GF-D8 (cell line): ENCODE measurements around the gene CASTOR2.
"Not testable (repeated sequence)": the region's sequence is repeated elsewhere in the genome, so short reads cannot be mapped to it uniquely, and the experiment has no call there.

ENCODE experiments used
- DNase-seq: peaks from one replicate; lab custom pipeline; 2025; lab: John Stamatoyannopoulos, UW

CASTOR2 gene

GRCh38 chr7:74994869-74995543, 30.5 kb downstream of the CASTOR2 start:
- not testable (repeated sequence) for DNase-seq

DNA sequence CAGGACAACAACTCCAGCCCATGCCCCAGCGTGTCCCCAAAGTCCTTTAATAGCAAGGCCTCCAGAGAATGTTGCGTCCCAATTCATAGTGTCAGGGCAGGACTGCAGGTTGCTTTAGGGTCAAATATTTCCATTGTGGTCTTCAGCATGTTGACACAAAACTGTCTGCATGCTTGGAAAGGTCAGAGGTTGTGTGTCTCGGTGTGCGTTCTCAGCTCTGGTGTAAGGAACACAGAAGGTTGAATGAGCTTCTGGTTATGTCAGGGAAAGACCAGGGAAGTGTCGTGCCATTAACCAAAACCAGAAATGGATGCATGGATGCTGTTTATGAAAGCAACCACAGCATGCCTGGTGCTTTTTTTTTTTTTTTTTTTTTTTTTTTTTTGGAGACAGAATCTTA, 31.9 kb downstream of the CASTOR2 start:
- not testable (repeated sequence) for DNase-seq

DNA sequence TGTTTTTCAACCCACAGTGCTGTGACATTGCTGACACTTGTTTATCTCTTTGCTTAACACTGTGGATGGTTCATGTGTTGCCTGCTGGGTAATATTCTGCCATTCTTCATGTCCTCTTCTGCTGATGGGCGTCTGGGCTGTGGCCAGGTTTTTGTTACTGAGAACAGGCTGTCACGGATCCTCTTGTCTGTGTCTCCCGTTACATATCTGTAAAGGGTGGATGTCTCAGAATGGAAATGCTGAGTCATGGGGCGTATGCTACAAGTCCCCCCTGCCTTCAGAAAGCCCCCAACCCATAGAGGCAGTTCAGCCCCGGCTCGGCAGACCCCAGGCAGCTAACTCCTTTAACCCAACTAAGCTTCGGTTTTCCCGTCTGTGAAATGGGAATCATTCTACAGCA, 33.3 kb downstream of the CASTOR2 start:
- not testable (repeated sequence) for DNase-seq

DNA sequence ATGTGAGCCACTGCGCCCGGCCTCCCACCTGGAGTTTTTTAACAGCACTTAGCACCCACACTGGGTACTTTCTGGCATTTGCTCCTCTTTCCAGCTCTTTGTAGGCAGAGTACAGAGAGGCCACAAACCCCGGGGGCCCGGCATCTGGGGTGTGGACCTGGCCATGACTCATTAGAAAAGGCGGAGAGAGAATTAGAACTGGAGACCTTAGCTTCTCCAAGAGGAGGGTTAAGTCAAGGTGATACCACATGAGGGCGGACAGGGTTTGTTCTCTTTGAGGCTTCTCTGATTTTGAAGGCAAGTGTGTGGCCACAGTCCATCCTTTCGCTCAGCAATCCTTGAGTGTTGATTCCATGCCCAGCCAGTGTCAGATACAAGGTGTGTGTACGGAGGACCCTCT, 36.9 kb downstream of the CASTOR2 start:
- DNase-seq = not testable (repeated sequence)

GRCh38 chr7:75010036-75010435, 45.5 kb downstream of the CASTOR2 start:
- no peak for DNase-seq

GRCh38 chr7:75017832-75018231, 53.3 kb downstream of the CASTOR2 start:
- no peak for DNase-seq

- DNase-seq = no peak
Measured at GRCh38 chr7:75018570-75019364, 54.3 kb downstream of the CASTOR2 start.

- DNase-seq = no peak
Measured at GRCh38 chr7:75019800-75020199, 55.3 kb downstream of the CASTOR2 start.

- no peak for DNase-seq
Measured at GRCh38 chr7:75024922-75025321, 60.4 kb downstream of the CASTOR2 start.

DNA sequence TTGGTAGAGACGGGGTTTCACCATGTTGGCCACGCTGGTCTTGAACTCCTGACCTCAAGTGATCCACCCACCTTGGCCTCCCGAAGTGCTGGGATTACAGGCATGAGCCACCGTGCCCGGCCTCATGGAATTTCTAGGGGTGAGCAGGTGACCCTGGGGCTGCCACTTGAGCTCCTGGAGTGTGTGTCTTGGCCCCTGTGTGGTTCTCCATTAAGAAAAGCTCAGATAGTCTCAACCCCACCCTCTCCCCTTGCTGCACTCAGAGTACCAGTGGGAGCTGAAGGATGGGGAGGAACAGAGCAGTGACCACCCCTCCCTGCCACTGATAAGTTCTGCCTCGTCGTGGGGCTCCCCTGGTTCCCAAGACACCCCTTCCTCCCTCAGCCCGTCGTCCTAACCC, 63.8 kb downstream of the CASTOR2 start:
- no peak for DNase-seq

- no peak for DNase-seq
Measured at GRCh38 chr7:75033064-75033463, 68.6 kb downstream of the CASTOR2 start.

- no peak for DNase-seq
Measured at GRCh38 chr7:75033826-75034225, 69.3 kb downstream of the CASTOR2 start.

DNA sequence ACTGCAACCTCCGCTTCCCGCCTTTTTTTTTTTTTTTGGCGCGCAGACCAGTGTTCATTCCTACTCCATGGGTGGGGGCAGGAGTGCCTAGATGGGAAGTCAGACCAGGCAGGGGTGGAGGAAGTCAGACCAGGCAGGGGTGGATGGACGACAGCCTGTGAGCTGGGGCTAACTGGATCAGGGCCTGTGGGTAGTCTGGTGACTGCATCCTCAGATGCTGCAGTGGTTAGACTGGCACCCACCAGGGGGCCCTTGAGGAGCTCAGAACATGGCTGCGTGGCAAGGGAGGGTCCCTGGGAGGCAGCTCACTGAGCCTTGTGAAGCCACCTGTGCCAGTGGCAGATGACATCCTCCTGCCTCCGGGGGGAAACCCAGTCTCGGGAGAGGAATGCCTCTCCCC, 74.0 kb downstream of the CASTOR2 start:
- no peak for DNase-seq

GRCh38 chr7:75039166-75039565, 74.7 kb downstream of the CASTOR2 start:
- no peak for DNase-seq

DNA sequence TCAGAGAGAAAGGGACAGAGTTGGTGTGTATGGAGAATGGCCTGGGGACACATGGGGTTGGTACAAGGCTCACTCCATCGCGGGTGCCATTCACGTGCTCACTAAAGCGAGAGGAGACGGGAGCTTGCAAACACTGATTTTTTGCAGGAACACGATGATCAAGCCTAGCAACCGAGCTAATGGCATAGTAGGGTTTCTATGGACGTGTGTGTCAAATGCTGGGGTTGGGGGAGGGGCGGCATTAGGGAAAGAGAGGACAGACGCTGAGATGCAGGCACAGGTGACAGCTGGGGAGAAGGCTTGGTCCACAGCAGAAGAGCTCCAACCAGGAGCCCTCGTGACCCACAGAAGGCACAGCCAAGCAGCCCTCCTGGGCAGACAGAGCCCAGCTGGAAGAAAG, 75.2 kb downstream of the CASTOR2 start:
- no peak for DNase-seq

GRCh38 chr7:75040512-75040911, 76.0 kb downstream of the CASTOR2 start:
- DNase-seq = no peak

- DNase-seq = no peak
Measured at GRCh38 chr7:75042286-75042685, 77.8 kb downstream of the CASTOR2 start.

DNA sequence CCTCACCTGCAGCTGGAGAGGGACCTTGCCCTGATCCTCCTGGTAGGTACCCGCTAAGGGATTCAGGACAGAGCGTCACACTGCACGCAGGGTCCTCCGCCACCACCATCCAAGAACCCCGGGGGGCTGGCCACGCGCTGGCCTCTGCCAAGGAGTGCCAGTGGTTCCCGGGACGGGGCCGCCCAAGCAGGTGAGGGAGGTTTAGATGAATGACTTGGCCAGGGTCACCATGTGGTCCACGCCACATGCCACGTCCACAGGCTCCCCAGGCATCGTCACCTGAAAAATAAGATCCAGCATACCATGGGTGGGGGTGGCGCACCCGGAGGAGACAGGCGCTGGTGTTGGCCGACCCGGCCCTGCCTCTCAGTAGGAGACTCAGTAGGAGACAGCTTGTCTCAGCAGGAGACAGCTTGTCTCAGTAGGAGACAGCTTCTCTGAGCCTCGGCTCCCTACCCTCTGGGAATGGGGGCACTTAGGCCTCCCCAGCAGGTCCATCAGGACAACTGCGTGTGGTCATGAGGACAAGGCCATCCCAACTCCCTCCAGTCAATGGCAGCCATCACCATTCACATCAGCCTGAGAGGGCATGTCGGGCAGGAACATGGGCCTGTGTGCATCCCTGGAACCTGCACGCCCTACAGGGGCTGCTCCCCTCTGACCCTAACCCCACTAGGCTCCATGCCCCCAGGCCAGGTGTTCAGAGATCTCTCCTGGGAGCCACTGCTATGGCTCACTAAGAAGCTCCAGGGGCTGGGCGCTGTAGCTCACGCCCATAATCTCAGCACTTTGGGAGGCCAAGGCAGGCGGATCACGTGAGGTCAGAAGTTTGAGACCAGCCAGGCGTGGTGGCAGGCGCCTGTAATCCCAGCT, 78.6 kb downstream of the CASTOR2 start:
- DNase-seq = no peak

- no peak for DNase-seq
Measured at GRCh38 chr7:75045881-75046280, 81.4 kb downstream of the CASTOR2 start.

DNA sequence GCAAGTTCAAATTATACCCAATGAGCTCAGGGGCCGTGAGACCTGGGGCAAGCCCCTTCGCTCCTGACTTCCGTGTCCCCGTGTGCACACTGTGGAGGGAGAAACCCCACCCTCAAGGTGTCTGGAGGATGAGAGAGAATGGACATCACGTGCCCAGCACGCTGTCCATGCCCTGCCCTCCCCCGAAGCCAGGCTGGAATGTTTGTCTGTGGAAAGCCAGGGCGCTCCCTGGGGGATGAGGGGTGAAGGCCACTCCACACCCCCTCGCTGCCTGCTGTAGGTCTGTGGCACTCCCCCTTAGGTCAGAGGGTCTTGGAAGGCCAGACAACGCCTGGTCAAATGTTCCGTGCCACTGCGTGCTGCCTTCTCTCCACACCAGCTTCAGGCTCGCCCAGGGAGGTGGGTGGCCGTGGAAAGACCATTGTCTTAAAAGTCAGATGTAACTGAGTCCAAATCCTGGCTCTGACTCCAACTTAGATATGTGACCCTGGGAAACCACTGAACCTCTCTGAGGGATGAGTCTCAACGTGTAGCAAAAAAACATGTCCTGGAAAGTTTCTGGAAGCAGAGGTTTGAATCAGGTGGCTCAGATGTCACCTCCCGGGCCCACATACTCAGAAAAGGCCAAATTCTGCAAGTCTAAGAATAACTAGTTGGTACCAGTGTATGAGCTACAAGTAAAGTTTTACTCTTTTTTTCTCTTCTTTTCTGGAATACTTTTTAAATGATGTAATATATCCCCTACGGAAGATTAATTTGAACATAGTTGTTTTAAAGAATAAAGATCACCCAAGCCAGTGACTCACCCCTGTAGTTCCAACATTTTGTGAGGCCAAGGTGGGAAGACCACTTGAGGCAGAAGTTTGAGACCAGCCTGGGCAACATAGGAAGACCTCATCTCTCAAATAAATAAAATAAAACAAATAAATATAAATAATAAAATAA, 84.2 kb downstream of the CASTOR2 start:
- no peak for DNase-seq

DNA sequence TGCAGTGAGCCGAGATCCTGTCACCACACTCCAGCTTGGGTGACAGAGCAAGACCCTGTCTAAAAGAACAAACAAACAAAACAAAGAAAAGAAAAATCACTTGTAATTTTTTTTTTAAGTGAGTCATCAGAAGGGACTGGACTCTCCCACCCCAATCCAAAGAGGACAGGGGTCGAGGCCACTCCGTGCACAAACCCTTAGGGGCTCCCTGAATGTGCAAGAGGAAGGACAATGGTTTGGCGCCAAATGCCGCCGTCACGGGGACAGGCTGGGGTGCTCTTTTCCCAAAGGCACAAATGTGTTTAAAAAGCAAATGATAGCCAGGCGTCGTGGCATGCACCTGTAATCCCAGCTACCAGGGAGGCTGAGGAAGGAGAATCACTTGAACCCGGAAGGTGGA, 85.3 kb downstream of the CASTOR2 start:
- DNase-seq = no peak
